Measurements from ENCODE around the gene TYRP1.

TYRP1 gene

DNA sequence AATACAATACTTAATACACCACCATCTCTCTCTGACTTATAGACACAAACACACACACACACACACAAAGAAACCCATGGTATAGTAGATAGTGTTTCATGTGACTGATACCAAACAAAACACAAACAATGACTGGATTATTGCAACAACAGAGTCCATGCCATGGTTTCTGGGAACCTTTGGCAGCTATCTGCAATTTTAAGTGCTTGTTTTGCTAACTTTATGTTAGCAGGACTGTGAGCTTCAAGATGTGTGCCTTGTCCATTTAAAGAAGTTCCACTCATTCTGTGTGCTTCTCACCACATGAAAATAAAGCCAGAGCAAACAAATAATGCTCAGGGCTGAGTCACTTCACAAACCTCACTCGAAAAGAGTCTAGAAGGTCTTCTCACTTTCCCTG lies 66.6 kb downstream of the TYRP1 start:
- no peaks in the 10 kb centered on the region for H3K36me3 ChIP-seq (ENCODE audit: control insufficient read depth, insufficient read depth, low read length)
- H3K27ac ChIP-seq (ENCODE audit: insufficient read depth, low read depth, low read length, poor library complexity, severe bottlenecking) = no peak overlapping the region
- no peaks in the 10 kb centered on the region for H3K27me3 ChIP-seq (ENCODE audit: control insufficient read depth, insufficient read depth, low read length, poor library complexity, severe bottlenecking)
- no peaks in the 10 kb centered on the region for H3K4me1 ChIP-seq (ENCODE audit: control insufficient read depth, insufficient read depth, low read length)
- 71 to 92% methylated on average over 1 of the region's 1 CpG for WGBS, 2 experiments
- H3K9me3 ChIP-seq (ENCODE audit: control insufficient read depth, low read length) = no peaks in the 10 kb centered on the region
- no peak overlapping the region for H3K4me3 ChIP-seq (ENCODE audit: insufficient read depth, low read depth, low read length)
